ENCODE measurements around the gene PTPRN2. TPM values are rescaled to one million over a fixed set of nuclear protein-coding genes. Genes with fewer than 3 reads are reported as not detected.

The PTPRN2 gene
- polyA plus RNA-seq, 2 donors = 0.37 to 0.40 TPM

DNA sequence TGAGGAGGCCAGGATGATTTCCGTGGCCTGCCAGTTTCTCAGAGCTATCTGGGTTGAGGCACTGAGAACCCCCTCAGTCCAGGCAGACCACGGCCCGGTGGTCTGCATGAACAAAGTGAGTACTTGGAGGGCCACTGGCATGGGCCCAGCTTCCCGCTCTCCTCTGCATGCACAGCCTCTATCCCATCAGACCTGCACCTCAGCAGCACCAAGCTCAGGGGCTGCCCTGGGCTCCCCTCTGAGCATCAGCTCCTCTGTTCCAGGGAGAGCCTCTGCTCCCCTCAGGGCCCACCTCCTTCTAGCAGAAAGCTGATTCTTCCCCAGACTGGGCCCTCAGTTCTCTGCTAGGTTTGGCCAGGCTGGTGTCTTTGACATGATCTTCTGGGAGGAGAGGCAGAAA is 780.9 kb downstream of the PTPRN2 start:
- WGBS, 2 donors = 63 to 81% methylated on average over 4 of the region's 4 CpGs
- no peaks in the 10 kb centered on the region for H3K9me3 ChIP-seq (ENCODE audit: control insufficient read depth in 2 of 2, insufficient read depth in 1 of 2, low read depth in 1 of 2, low read length in 1 of 2)
- no peaks in the 10 kb centered on the region for H3K27me3 ChIP-seq (ENCODE audit: control insufficient read depth in 1 of 2, insufficient read depth in 2 of 2, low read length in 2 of 2)
- no peak overlapping the region for H3K27ac ChIP-seq (ENCODE audit: low read depth in 2 of 2, low read length in 1 of 2)
- H3K36me3 ChIP-seq (ENCODE audit: control insufficient read depth in 2 of 2, insufficient read depth in 2 of 2, low read length in 1 of 2) = no peaks in the 10 kb centered on the region
- H3K4me3 ChIP-seq (ENCODE audit: low read depth in 1 of 2, low read length in 2 of 2) = no peak overlapping the region
- H3K4me1 ChIP-seq (ENCODE audit: control insufficient read depth in 2 of 2, insufficient read depth in 2 of 2, low read length in 1 of 2) = no peaks in the 10 kb centered on the region

DNA sequence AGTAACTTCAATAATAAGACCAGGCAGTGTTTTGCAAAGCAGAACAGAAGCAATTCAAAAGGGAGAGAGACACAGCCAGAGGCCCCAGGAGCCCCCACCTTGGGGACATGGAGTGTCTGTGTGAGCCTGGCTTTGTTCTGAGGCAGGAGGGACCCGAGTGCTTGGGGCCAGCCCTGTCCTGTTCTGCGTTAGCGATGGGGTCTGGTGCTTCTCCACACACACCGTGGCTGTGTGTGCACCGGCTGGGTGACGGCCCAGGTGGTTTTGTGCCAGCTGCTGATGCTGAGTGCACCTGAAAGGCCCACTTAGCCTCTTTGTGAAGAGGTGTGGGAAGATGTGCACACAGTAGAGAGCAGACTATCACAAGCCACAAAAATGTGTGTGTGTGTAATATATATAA is 781.9 kb downstream of the PTPRN2 start:
- 71 to 72% methylated on average over 6 of the region's 6 CpGs for WGBS, 2 donors
- Histone ChIP-seq H3K27ac (ENCODE audit: low read depth in 2 of 2, low read length in 1 of 2) (no peak overlapping the region), H3K4me3 (ENCODE audit: low read depth in 1 of 2, low read length in 2 of 2) (no peak overlapping the region), H3K9me3 (ENCODE audit: control insufficient read depth in 2 of 2, insufficient read depth in 1 of 2, low read depth in 1 of 2, low read length in 1 of 2) (no peaks in the 10 kb centered on the region), H3K4me1 (ENCODE audit: control insufficient read depth in 2 of 2, insufficient read depth in 2 of 2, low read length in 1 of 2) (no peaks in the 10 kb centered on the region), H3K36me3 (ENCODE audit: control insufficient read depth in 2 of 2, insufficient read depth in 2 of 2, low read length in 1 of 2) (no peaks in the 10 kb centered on the region), H3K27me3 (ENCODE audit: control insufficient read depth in 1 of 2, insufficient read depth in 2 of 2, low read length in 2 of 2) (no peaks in the 10 kb centered on the region)

DNA sequence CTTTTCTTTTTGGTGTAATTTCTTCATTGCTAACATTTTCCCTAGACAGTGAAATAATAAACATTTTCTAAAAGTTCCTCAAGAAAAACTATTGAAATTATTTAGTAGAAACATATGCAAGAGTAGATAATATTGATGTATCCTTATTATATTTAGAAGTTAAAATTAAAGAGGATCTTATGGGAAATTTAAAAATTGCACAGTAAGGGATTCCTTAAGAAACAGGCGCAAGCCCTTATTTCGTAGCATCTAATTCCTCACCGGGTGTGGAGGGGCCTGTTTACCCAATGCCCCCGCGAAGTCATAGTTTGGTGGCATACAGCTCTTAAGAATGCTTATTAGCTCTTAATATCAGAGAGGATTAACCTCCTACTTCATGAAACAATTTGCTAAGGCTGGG is 783.7 kb downstream of the PTPRN2 start:
- Histone ChIP-seq H3K4me1 (ENCODE audit: control insufficient read depth in 2 of 2, insufficient read depth in 2 of 2, low read length in 1 of 2) (no peaks in the 10 kb centered on the region), H3K27ac (ENCODE audit: low read depth in 2 of 2, low read length in 1 of 2) (no peak overlapping the region), H3K36me3 (ENCODE audit: control insufficient read depth in 2 of 2, insufficient read depth in 2 of 2, low read length in 1 of 2) (no peaks in the 10 kb centered on the region), H3K4me3 (ENCODE audit: low read depth in 1 of 2, low read length in 2 of 2) (no peak overlapping the region), H3K9me3 (ENCODE audit: control insufficient read depth in 2 of 2, insufficient read depth in 1 of 2, low read depth in 1 of 2, low read length in 1 of 2) (no peaks in the 10 kb centered on the region), H3K27me3 (ENCODE audit: control insufficient read depth in 1 of 2, insufficient read depth in 2 of 2, low read length in 2 of 2) (no peaks in the 10 kb centered on the region)
- WGBS, 2 donors = 95 to 97% methylated on average over 5 of the region's 5 CpGs

DNA sequence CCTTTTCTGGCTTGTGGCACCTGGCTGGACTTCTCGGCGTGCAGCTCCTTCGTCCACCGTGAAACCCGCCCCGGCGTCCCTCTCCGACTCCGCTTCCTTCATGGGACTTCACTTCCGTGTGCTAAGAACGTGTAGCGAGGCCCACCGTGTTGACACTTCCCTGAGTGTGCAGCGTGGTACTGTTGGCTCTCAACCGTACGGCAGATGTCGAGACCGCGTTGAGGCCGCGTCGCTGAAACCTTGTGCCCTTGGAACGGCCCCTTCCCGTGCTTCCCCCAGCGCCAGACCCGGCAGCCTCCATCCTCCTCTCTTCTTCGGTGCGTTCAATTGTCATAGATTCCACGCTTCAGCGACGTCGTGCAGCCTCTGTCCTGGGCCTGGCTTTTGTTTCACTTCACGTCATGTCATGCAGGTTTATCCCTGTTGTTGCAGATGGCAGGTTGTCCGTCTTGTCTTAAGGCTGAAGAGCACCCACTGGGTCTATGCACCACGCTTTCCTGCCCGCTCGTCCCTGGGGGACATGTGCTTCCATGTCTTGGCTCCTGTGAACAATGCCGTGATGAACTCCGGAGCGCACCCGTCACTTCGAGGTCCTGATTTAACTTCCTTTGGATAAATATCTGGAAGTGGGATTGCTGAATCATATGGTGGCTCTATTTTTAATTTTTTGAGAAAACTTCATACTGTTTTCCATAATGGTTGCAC is 785.5 kb downstream of the PTPRN2 start:
- H3K4me3 ChIP-seq (ENCODE audit: low read depth in 1 of 2, low read length in 2 of 2) = no peak overlapping the region
- no peaks in the 10 kb centered on the region for H3K4me1 ChIP-seq (ENCODE audit: control insufficient read depth in 2 of 2, insufficient read depth in 2 of 2, low read length in 1 of 2)
- H3K9me3 ChIP-seq (ENCODE audit: control insufficient read depth in 2 of 2, insufficient read depth in 1 of 2, low read depth in 1 of 2, low read length in 1 of 2) = no peaks in the 10 kb centered on the region

GRCh38 chr7:157801113-157801512 is 786.5 kb downstream of the PTPRN2 start:
- H3K9me3 ChIP-seq (ENCODE audit: control insufficient read depth in 2 of 2, insufficient read depth in 1 of 2, low read depth in 1 of 2, low read length in 1 of 2) = no peaks in the 10 kb centered on the region
- 86 to 88% methylated on average over 21 of the region's 21 CpGs for WGBS, 2 donors
- H3K27me3 ChIP-seq (ENCODE audit: control insufficient read depth in 1 of 2, insufficient read depth in 2 of 2, low read length in 2 of 2) = no peaks in the 10 kb centered on the region
- H3K36me3 ChIP-seq (ENCODE audit: control insufficient read depth in 2 of 2, insufficient read depth in 2 of 2, low read length in 1 of 2) = no peaks in the 10 kb centered on the region
- no peak overlapping the region for H3K27ac ChIP-seq (ENCODE audit: low read depth in 2 of 2, low read length in 1 of 2)
- no peak overlapping the region for H3K4me3 ChIP-seq (ENCODE audit: low read depth in 1 of 2, low read length in 2 of 2)
- H3K4me1 ChIP-seq (ENCODE audit: control insufficient read depth in 2 of 2, insufficient read depth in 2 of 2, low read length in 1 of 2) = no peaks in the 10 kb centered on the region

More for the DNA sequence above, 785.5 kb downstream of the PTPRN2 start:
- Histone ChIP-seq H3K27me3 (ENCODE audit: control insufficient read depth in 1 of 2, insufficient read depth in 2 of 2, low read length in 2 of 2) (no peaks in the 10 kb centered on the region), H3K27ac (ENCODE audit: low read depth in 2 of 2, low read length in 1 of 2) (no peak overlapping the region), H3K36me3 (ENCODE audit: control insufficient read depth in 2 of 2, insufficient read depth in 2 of 2, low read length in 1 of 2) (no peaks in the 10 kb centered on the region)
- 94% methylated on average over 42 of the region's 42 CpGs for WGBS, 2 donors

GRCh38 chr7:157800281-157800680 is 787.3 kb downstream of the PTPRN2 start:
- no peaks in the 10 kb centered on the region for H3K36me3 ChIP-seq (ENCODE audit: control insufficient read depth in 2 of 2, insufficient read depth in 2 of 2, low read length in 1 of 2)
- no peak overlapping the region for H3K27ac ChIP-seq (ENCODE audit: low read depth in 2 of 2, low read length in 1 of 2)
- H3K9me3 ChIP-seq (ENCODE audit: control insufficient read depth in 2 of 2, insufficient read depth in 1 of 2, low read depth in 1 of 2, low read length in 1 of 2) = no peaks in the 10 kb centered on the region
- H3K4me1 ChIP-seq (ENCODE audit: control insufficient read depth in 2 of 2, insufficient read depth in 2 of 2, low read length in 1 of 2) = no peaks in the 10 kb centered on the region
- no peaks in the 10 kb centered on the region for H3K27me3 ChIP-seq (ENCODE audit: control insufficient read depth in 1 of 2, insufficient read depth in 2 of 2, low read length in 2 of 2)
- H3K4me3 ChIP-seq (ENCODE audit: low read depth in 1 of 2, low read length in 2 of 2) = no peak overlapping the region
- WGBS, 2 donors = 95% methylated on average over 15 of the region's 15 CpGs

DNA sequence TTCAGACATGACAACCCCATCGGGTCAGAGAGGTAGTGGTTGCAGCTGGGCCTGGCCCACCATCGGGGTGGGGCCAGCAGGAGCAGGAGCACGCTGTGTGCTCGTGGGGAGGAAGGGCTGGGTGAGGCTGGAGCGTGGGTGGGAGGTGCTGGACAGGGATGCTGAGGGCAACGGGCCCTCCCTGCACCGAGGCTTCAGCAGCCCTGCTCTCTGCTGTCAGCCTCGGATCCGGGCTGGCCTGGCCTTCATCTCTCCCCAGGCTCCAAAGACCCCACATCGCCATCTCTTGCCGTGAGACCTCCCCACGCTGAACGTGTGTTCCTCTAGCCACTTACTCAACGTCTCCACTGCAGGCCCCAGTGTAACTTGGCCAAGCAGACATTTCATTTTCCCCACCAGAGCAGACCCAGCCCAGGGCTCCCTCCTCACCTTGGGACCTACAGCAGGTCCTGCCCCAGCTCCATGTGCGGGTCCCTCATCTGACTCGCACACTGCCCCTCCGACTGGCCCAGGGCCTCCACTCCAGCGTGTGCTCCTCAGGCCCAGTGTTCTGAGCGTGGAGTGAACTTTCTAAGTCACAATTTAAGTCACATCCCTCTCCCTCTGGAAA is 788.4 kb downstream of the PTPRN2 start:
- Histone ChIP-seq H3K27me3 (ENCODE audit: control insufficient read depth in 1 of 2, insufficient read depth in 2 of 2, low read length in 2 of 2) (no peaks in the 10 kb centered on the region), H3K4me1 (ENCODE audit: control insufficient read depth in 2 of 2, insufficient read depth in 2 of 2, low read length in 1 of 2) (no peaks in the 10 kb centered on the region), H3K9me3 (ENCODE audit: control insufficient read depth in 2 of 2, insufficient read depth in 1 of 2, low read depth in 1 of 2, low read length in 1 of 2) (no peaks in the 10 kb centered on the region), H3K27ac (ENCODE audit: low read depth in 2 of 2, low read length in 1 of 2) (no peak overlapping the region), H3K4me3 (ENCODE audit: low read depth in 1 of 2, low read length in 2 of 2) (no peak overlapping the region), H3K36me3 (ENCODE audit: control insufficient read depth in 2 of 2, insufficient read depth in 2 of 2, low read length in 1 of 2) (no peaks in the 10 kb centered on the region)
- 84 to 88% methylated on average over 19 of the region's 19 CpGs for WGBS, 2 donors

GRCh38 chr7:157797361-157797760 is 790.3 kb downstream of the PTPRN2 start:
- Histone ChIP-seq H3K27me3 (ENCODE audit: control insufficient read depth in 1 of 2, insufficient read depth in 2 of 2, low read length in 2 of 2) (no peaks in the 10 kb centered on the region), H3K4me1 (ENCODE audit: control insufficient read depth in 2 of 2, insufficient read depth in 2 of 2, low read length in 1 of 2) (no peaks in the 10 kb centered on the region), H3K4me3 (ENCODE audit: low read depth in 1 of 2, low read length in 2 of 2) (no peak overlapping the region), H3K27ac (ENCODE audit: low read depth in 2 of 2, low read length in 1 of 2) (no peak overlapping the region), H3K9me3 (ENCODE audit: control insufficient read depth in 2 of 2, insufficient read depth in 1 of 2, low read depth in 1 of 2, low read length in 1 of 2) (no peaks in the 10 kb centered on the region), H3K36me3 (ENCODE audit: control insufficient read depth in 2 of 2, insufficient read depth in 2 of 2, low read length in 1 of 2) (no peaks in the 10 kb centered on the region)
- WGBS, 2 donors = 82 to 86% methylated on average over 12 of the region's 12 CpGs

DNA sequence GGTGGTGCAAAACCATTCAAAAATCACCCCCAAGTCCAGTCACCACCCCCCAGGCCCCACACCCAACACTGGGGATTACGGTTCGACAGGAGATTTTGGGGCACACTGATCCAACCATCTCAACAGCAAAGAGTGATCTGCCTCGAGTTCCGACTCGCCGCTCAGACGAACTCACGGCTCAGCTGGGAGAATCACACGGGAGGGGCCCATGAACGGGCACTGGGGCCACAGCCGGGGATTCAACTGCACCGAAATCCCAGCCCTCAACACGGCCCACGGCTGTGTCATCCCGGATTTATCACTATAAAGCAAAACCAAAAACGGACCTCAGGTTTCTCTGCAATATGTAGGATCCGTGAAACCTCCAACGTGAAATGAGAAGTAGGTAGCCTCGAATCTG is 790.8 kb downstream of the PTPRN2 start:
- H3K4me1 ChIP-seq (ENCODE audit: control insufficient read depth in 2 of 2, insufficient read depth in 2 of 2, low read length in 1 of 2) = no peaks in the 10 kb centered on the region
- no peaks in the 10 kb centered on the region for H3K9me3 ChIP-seq (ENCODE audit: control insufficient read depth in 2 of 2, insufficient read depth in 1 of 2, low read depth in 1 of 2, low read length in 1 of 2)
- no peak overlapping the region for H3K4me3 ChIP-seq (ENCODE audit: low read depth in 1 of 2, low read length in 2 of 2)
- no peaks in the 10 kb centered on the region for H3K36me3 ChIP-seq (ENCODE audit: control insufficient read depth in 2 of 2, insufficient read depth in 2 of 2, low read length in 1 of 2)
- H3K27me3 ChIP-seq (ENCODE audit: control insufficient read depth in 1 of 2, insufficient read depth in 2 of 2, low read length in 2 of 2) = peaks cover 0 to 4% of the 10 kb centered on the region in 2 donors
- 92 to 93% methylated on average over 19 of the region's 19 CpGs for WGBS, 2 donors
- H3K27ac ChIP-seq (ENCODE audit: low read depth in 2 of 2, low read length in 1 of 2) = no peak overlapping the region

DNA sequence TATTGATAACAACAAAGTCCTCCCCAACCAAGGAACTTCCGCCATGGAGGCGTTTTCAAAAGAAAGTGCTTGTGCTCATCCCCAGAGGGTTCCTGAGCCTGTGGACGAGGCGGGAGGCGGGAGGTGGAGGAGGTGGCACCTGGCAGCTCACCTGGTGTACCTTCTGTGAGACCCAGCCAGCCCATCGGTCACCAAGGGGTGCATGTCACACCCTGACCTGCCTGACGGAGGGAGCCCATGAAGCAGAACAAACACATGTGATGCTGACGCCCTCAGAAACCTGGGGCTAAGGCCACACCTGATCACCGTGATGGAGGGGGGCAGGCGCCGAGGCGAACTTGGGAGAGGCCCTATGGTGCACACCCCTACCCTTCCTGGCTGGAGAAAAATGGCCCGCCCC is 792.0 kb downstream of the PTPRN2 start:
- Histone ChIP-seq H3K27me3 (ENCODE audit: control insufficient read depth in 1 of 2, insufficient read depth in 2 of 2, low read length in 2 of 2) (peaks cover 0 to 4% of the 10 kb centered on the region in 2 donors), H3K4me3 (ENCODE audit: low read depth in 1 of 2, low read length in 2 of 2) (no peak overlapping the region), H3K36me3 (ENCODE audit: control insufficient read depth in 2 of 2, insufficient read depth in 2 of 2, low read length in 1 of 2) (no peaks in the 10 kb centered on the region), H3K9me3 (ENCODE audit: control insufficient read depth in 2 of 2, insufficient read depth in 1 of 2, low read depth in 1 of 2, low read length in 1 of 2) (no peaks in the 10 kb centered on the region), H3K27ac (ENCODE audit: low read depth in 2 of 2, low read length in 1 of 2) (no peak overlapping the region), H3K4me1 (ENCODE audit: control insufficient read depth in 2 of 2, insufficient read depth in 2 of 2, low read length in 1 of 2) (no peaks in the 10 kb centered on the region)
- 55 to 74% methylated on average over 13 of the region's 13 CpGs for WGBS, 2 donors
